Dedifferentiated amniotic fluid mesenchymal stem cell (primary cell): ENCODE measurements around the gene DLGAP3.
"Not testable (repeated sequence)": the region's sequence is repeated elsewhere in the genome, so short reads cannot be mapped to it uniquely, and the experiment has no call there.

Experiments used
- DNase-seq: peaks from one replicate; pipeline ENCODE4 v3.0.0-alpha.2; 2016; ENCODE audit errors: extremely low spot score

DLGAP3 gene, protein sequence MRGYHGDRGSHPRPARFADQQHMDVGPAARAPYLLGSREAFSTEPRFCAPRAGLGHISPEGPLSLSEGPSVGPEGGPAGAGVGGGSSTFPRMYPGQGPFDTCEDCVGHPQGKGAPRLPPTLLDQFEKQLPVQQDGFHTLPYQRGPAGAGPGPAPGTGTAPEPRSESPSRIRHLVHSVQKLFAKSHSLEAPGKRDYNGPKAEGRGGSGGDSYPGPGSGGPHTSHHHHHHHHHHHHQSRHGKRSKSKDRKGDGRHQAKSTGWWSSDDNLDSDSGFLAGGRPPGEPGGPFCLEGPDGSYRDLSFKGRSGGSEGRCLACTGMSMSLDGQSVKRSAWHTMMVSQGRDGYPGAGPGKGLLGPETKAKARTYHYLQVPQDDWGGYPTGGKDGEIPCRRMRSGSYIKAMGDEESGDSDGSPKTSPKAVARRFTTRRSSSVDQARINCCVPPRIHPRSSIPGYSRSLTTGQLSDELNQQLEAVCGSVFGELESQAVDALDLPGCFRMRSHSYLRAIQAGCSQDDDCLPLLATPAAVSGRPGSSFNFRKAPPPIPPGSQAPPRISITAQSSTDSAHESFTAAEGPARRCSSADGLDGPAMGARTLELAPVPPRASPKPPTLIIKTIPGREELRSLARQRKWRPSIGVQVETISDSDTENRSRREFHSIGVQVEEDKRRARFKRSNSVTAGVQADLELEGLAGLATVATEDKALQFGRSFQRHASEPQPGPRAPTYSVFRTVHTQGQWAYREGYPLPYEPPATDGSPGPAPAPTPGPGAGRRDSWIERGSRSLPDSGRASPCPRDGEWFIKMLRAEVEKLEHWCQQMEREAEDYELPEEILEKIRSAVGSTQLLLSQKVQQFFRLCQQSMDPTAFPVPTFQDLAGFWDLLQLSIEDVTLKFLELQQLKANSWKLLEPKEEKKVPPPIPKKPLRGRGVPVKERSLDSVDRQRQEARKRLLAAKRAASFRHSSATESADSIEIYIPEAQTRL

DNA sequence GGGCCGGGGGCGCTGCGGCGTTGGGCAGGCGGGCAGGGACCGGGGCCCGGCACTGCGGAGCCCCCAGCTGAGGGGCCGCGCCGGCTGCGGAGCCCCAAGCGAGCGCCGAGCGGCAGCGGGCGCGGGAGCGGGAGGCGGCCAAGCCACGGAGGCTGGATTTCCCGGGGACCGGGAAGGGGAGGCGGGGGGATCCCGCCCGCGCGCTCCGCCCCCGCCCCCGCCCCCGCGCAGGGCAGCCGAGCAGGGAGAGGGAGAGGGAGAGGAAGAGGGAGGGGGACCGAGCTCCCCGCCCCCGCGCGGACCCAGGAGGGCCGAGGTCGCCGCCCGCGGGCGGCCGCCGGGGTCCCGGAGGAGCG, at the start of gene DLGAP3:
TSS of gene DLGAP3 (minus strand) at position 154 of the 356 bp plus-strand sequence. CDS start 24,267 bp downstream, outside the sequence.
- DNase-seq = no peak

DNA sequence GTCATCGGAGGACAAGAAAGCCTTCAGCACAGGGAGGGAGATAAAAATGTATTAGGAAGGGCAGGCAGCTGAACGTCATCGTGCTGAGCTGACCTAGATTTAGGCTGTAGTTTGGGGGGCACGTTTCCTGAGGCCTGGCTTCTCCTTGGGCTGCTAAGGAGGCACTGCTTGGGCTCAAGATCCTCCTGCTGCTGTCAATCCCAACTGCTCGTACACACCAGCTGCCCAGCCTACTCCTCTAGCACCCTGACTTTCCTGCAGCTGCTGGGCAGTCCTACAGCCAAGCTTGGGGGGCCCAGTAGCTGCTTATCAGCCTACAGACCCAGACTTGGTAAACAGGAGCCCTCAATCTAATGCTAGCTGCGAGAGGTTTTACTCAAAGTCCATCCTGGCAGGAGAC, 49.5 kb upstream of the DLGAP3 start:
- no peak for DNase-seq

GRCh38 chr1:34977858-34978257, 48.4 kb upstream of the DLGAP3 start:
- DNase-seq = no peak

- DNase-seq = no peak
These were observed 47.7 kb upstream of the DLGAP3 start for GRCh38 chr1:34977210-34977471.

GRCh38 chr1:34976384-34977209, 47.1 kb upstream of the DLGAP3 start:
- DNase-seq = no peak

GRCh38 chr1:34975771-34976170, 46.3 kb upstream of the DLGAP3 start:
- DNase-seq = no peak

- DNase-seq = no peak
These were observed 45.9 kb upstream of the DLGAP3 start for GRCh38 chr1:34975338-34975737.

DNA sequence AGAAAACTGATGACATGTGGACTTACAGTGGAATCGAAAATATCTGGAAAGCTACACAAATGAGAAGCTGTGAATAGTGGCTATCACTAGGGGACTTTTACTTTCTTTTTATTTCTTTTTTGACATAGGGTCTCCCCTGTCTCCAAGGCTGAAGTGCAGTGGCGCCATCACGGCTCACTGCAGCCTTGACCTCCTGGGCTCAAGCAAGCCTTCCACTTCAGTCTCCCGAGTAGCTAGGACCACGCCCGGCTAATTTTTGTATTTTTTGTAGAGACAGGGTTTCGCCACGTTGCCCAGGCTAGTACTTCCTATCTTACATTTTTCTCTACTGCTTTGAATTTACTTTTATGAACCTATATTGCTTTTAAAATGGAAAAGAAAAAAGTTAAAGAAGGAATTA, 45.2 kb upstream of the DLGAP3 start:
- no peak for DNase-seq

GRCh38 chr1:34973326-34973725, 43.9 kb upstream of the DLGAP3 start:
- no peak for DNase-seq

DNA sequence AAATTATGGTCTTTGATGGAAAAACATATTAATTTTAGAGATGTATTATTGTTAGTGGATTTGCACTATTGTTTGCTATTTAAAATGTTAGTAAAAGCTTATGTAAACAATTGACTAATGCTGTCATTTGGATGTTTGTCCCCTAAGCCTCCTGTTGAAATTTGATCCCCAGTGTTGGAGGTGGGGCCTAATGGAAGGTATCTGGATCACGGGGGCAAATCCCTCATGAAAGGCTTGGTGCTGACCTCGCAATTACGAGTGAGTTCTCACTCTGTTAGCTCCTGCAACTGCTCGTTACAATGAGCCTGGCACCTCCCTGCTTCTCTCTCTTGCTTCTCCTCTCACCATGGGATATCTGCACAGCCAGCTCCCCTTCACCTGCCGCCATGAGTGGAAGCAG, 41.4 kb upstream of the DLGAP3 start:
- DNase-seq = no peak

DNA sequence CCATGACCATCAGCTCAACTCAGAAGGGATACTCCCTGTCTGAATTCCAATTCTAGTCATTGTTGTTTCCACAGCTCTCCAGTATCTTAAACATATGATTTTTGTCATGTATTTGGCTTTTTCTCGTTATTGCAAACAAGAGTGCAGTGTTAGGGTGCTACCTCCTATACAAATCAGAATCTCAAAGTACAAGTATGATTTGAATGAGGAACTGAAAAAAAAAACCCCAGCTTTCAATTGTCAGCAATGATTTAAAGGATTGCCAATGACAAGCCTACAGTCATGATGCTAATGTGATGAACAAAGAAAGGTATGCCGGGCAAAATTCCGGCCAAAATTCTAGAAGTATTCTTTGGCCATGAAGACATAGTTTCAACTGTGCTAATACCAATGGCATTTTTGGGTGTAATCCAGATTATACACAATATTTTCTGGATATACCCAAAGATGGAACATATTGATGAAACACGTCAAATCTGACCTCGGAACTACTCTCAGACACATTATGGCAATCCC, 40.8 kb upstream of the DLGAP3 start:
- no peak for DNase-seq

- DNase-seq = not testable (repeated sequence)
These were observed 38.8 kb upstream of the DLGAP3 start for GRCh38 chr1:34968297-34968696.

DNA sequence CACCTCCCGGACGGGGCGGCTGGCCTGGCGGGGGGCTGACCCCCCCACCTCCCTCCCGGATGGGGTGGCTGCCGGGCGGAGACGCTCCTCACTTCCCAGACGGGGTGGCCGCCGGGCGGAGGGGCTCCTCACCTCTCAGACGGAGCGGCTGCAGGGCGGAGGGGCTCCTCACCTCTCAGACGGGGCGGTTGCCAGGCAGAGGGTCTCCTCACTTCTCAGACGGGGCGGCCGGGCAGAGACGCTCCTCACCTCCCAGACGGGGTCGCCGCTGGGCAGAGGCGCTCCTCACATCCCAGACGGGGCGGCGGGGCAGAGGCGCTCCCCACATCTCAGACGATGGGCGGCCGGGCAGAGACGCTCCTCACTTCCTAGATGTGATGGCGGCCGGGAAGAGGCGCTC, 38.2 kb upstream of the DLGAP3 start:
- DNase-seq = not testable (repeated sequence)

- DNase-seq = no peak
These were observed 36.1 kb upstream of the DLGAP3 start for GRCh38 chr1:34965597-34965996.

- DNase-seq = no peak
These were observed 21.0 kb upstream of the DLGAP3 start for GRCh38 chr1:34950428-34950827.

- not testable (repeated sequence) for DNase-seq
These were observed 19.3 kb upstream of the DLGAP3 start for GRCh38 chr1:34948739-34949138.

- not testable (repeated sequence) for DNase-seq
These were observed 18.3 kb upstream of the DLGAP3 start for GRCh38 chr1:34947641-34948314.

- no peak for DNase-seq
These were observed 16.8 kb upstream of the DLGAP3 start for GRCh38 chr1:34946211-34946610.

DNA sequence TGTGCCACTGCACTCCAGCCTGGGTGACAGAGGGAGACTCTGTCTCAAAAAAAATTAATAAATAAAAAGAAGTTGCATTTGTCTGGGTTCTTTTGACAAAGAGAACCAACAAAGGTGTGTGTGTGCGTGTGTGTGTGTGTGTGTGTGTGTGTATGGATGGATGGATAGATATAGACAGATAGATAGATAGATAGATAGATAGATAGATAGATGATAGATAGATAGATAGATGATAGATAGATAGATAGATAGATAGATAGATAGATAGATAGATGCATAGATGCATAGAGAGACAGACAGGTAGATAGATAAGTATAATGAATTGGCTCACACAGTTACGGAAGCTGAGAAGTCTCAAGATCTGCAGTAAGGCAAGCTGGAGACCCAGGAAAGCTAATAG, 12.3 kb upstream of the DLGAP3 start:
- not testable (repeated sequence) for DNase-seq

DNA sequence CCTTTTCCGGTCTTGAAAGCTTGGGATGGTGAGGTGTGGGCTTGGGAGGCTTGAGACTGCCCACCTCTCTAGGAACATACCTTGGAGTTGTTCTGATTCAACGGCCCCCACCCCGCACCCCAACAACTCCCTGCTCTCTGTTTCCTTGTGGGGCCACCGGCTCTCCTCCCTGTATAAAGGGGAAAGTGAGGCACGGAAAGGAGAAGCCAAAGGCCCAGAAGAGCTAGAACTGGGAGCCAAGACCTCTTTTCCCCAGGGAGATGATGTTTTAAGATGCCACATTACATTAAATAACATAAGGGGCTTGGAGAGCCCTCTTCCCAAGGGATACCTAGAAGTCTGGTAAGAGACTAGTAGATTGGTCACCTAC, 1.2 kb upstream of the DLGAP3 start:
- DNase-seq = no peak
